GM18508 (cell line): ENCODE data around the gene XRCC4.

Experiments
- ATAC-seq: cut with Tn5 transposase; IDR thresholded peaks from one replicate; pipeline ENCODE4 v1.9.1; 2021; ENCODE audit warnings: moderate number of reproducible peaks; ENCODE audit not compliant: insufficient read depth, unreplicated experiment

XRCC4 gene

DNA sequence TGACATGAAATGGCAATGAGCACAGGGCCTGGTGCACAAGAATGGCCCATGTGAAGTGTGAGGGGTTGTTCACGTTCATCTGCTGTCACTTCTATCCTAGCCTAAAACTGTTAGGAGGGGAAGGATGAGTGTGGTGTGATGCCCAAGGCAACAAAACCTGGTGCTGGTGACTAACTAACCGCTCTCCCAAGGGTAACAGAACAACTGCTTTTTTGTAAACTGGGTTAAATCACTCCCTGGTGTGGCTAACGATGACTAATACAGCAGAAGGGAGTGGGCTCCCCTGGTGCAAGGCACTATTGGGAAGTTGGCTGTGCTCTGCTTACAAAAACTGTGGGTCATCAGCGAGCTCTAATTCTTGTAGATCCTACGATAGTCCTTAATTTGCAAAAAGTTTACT, 291.0 kb downstream of the XRCC4 start:
- peak; percentile 31 for ATAC-seq

DNA sequence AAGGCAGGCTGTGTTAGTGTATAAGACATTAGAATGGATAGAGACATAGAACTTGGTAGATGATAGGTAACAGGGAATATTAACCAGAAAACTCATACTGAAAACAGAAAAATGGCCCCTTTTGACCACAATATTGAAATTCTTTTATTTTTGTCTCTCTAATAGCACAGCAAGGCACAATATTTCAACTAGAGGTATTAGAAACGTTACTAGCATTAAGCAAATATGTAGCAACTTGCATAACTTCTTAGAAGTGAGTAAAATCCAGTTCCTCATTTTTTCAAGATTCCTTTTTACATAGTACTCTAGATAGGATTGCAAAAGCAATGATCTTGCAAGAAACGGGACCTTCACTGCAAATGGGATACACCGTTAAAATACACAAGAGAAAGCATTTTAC, 291.5 kb downstream of the XRCC4 start:
- peak; percentile 51 for ATAC-seq

DNA sequence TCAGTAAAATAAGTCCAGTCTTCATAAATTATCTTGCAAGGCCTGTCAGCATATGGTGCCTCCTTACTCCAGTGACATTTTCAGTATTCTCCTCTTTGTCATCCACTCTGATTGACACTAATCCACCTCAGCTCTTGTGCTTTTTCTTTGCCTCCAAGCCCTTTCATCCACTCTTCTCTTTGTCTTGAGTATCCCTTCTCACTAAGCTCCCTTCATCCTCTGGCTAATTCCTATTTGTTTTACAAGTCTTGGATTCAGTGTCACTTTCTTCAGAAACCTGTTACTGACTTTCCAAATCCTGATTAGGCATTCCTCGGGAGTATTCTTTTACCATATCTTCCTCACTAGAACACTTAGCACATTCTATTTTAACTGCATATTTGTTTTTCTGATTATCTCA, 293.6 kb downstream of the XRCC4 start:
- ATAC-seq = no peak

DNA sequence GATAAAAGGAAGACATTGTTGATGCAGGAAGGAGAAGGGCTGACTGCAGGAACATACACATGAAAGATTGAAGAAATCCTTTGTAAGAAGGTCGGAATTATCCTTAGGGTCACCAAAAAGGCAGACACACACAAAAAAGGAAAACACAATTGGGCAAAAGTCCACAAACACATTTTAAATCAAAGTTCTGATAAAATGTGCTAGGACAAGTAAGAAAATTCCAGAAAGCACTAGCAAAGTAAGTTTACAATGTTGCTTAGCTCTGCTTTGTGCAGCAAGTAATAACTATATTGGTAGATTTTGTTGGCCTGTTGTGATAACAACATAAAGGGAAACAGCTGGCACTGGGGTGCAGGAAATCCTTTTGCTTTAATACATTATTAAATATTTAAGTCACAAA, 294.4 kb downstream of the XRCC4 start:
- no peak for ATAC-seq

DNA sequence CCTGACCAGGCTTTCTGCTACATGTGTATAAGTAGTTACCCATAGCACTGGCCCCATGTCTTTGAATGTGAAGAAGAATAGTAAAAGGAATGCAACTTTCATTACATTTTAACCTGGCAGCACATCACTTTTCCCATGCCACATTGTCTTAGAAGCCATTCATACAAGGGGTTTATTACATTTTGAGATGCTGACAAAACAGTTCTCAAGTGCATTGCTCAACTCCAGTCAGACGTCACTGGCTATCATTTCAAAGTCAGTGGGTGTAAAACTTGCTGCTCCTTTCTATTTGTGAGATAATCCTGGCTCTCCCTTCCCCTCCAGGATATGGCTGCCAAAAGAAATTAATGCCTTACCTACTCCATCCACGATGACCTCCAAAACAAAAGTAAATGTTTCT, 297.2 kb downstream of the XRCC4 start:
- no peak for ATAC-seq

DNA sequence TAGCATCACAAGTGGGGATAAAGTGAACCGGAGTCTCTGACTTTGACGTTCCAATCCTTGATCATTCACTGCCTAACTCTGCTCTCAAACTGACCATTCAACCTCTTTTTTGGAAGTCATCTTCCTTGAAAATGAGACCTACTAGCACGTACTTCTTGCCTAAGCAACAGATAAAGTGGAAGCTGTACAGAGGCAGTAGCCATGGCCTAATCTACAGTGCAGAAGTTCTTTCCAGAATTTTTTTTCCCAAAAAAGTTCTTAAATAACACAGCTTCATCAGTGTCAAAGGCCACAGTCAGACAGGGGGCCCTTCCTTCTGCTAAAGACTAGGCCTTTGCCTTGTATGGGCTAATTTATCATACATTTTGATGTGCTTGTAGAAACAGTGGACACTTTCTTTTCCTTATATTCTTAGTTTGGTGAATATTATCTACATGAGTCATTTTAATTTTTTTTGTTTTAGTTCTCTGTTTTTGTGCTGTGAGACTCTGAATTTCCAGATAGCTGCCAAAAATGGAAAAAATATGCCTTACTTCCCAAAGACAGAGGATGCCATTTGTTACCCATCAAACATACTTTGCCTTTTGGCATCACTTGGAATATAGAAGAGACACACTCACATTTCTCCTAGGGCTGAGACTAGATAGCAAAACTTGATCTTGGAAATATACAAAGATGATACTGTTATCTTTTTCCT, 297.9 kb downstream of the XRCC4 start:
- no peak for ATAC-seq

DNA sequence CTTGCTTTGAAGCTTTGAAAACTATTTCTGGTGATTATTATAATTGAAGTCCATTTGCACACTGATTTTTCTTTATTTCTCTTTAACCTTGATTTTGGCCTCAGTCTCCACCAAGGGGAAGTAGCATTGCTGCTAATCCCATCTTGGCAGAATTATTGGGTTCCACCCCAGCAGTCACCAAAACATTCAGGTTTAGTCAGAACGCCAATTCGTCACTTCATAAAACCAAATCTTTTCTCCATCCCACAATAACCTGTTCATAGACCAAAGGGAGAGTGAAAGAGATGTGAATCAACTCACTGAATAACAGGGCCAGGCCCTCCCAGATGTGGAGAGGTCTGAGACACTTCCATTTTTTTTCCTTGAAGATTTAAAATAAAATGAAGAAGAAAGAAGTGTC, 299.1 kb downstream of the XRCC4 start:
- no peak for ATAC-seq

DNA sequence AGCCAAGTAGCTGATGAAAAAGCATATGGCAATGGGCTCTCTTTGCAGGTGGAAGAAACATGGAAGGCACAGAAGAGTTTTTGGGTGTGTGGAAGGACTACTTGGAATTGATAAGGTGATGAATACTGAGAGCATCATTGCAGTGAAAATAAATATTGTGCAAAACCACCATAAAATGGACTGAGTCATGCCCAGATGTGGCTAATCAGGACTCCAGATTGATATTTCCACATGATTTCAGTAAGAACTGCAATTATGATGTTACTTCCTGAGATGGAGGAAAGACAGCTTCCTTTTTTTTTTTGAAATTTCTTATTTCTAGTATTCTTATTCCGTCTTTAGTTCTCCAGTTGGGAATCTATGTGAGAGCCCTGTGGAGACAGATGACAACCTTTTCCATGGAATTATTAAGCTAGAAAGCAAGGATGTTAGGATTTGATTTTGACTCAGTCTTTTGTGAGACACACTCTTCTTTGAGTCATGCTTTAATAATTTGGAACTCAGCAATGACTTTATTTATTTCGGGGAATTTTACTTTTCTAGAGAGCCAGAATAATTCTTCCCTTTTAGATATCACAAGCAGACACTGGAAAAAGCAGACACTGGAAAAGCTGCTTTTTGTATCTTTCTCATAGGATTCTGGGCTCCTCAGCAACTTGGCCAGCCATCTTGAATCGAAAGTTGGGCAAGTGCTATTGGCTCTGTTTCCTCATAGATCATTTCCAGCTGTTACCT, 300.0 kb downstream of the XRCC4 start:
- ATAC-seq = no peak

DNA sequence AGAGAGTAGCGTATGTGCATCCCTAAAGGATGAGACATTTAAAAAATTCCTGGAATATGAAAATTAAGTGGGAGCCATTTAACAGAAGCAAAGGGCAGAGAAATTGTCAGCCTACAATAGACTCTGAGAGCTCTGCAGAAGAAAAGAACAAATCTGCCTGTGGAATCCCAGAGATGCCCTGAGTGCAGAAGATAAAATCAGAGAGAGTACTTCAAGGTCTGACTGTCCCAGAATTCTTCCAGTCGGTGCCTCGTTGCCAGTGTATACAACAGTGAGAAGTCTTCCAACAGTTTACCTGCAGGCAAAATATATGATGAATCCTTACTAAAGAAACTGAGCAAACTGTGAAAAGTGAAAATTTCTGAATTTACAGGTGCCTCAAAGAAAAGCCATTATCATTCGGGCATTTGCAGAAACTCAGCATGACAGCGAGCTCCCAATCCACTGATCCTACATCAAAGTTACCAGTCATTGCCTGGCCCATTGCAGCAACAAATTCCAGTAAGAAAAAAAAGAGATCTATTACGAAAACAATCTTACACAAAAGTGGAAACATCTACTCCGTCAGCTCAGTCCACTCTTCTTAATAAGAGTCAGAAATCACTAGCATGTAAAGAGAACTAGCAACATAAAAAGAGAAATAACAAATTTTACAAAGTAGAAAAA, 301.4 kb downstream of the XRCC4 start:
- ATAC-seq = no peak

DNA sequence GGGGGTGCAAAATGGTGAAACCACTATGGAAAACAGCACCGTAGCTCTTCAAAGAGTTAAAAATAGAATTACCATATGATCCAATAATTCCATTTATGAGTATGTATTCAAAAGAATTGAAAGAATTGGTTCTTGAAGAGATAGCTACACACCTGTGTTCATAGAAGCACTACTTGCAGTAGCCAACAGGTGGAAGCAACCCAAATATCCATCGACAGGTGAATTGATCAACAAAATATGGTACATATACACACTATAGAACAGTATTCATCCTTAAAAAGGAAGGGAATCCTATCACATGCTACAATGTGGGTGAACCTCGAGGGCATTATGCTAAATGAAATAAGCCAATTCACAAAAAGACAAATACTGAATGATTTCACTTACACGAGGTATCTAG, 308.5 kb downstream of the XRCC4 start:
- no peak for ATAC-seq

DNA sequence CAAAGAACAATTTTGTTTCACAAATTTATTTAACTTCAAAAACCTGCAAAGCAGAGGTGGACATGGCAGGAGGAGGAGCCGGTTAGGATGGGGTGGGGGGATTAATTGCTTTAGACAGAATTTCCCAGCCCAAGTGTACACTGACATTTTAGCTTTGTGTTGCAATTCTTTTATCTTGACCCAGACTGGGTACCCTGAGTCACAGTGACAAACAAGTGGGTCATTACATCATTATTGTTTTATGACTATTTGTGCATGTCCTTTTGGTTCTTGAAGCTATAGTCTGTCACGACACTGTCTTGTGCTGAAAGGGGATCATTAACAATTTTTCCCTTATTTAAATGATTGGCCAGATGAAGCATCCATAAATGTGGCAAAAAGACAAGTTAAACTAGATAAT, 309.7 kb downstream of the XRCC4 start:
- ATAC-seq = no peak

DNA sequence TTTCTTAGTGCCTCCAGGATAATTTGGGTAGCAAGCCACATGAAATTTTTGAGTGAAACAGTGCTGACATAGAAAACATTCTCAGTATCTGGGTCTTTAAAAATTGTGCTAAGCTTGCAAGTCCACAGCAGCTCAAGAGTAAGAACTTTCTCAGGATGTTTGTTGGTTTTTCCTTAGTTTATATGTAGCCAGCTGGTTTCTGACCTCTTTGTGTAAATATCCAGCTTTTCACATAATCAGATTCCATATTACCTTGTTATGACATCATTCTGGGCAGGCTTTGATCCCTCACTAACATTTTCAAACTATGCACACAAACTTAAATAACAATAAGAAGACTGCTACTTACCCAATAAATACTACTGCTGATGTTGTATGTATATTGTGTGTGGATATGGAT, 311.3 kb downstream of the XRCC4 start:
- no peak for ATAC-seq

DNA sequence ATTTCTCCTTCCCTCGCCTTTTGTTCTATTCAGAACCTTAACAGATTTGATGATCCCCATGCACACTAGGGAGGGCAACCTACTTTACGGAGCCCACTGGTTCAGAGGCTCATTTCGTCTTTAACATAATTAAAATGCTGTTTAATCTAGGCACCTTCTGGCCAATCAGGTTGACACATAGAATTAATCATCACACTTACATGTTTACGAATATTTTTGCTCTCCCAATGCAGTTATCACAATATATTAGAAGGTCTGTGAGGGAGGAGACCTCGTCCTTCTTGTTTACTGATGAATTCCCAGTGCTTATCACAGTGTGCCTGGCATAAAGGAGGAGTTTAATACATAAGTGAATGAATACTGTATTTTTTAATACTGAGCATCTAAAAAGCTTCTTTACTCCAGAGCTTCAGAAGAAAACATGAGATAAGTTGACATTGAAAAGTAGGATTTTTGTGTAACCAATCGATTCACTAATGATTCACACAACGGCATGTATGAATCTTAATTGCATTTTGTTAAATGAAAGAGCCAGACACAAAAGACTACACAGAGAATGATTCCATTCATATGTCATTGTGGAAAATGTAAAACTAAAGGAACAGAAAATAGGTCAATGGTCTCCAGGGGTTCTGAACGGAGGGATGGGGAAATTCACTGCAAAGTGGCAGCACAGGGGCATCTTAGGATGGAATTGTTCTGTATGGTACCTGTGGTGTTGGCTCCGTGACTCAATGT, 315.6 kb downstream of the XRCC4 start:
- no peak for ATAC-seq

DNA sequence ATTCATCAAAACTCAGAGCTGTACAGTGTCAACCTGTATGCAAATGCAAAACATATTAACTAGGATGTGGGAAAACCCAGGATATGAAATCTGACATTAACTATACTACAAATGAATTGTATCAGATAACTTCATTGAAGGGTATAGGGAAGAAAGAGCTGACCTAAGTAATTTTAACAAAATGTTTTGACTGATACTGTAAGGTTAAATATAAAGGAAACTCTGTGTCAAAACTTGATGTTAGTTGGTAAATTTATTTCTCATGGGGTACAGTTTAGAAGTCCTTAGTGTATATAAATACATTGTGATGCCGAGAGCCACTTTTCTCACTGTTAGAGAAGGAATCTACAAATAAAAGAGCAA, 316.1 kb downstream of the XRCC4 start:
- ATAC-seq = no peak

DNA sequence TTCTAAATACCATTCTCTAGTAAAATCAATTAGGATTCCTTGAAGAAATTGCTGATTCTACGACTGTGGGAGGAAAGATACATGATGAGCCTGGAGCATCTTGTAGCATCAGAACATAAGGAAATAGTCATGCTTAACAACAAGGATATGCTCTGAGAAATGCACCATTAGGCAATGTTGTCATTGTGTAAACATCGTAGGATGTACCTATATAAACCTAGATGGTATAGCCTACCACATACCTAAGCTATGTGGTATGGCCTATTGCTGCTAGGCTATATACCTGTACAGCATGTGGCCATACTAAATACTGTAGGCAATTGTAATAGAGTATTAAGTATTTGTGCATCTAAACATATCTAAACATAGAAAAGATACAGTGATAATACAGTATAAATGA, 316.8 kb downstream of the XRCC4 start:
- ATAC-seq = no peak

DNA sequence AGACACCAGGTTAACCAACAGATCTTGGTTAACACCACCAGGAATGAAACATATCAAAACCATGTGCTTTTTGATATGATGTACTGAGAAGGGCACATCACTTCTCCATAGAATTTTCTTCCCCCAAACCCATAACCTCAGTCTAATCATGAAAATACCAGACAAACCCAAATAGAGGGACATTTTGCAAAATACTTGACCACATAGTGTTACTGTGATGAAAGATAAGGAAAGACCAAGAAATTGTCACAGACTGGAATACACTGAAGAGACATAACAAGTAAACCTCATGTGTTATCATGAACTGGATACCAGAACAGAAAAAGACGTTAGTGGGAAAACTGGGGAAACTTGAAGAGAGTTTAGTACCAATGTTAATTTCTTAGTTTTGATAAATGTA, 319.3 kb downstream of the XRCC4 start:
- no peak for ATAC-seq

DNA sequence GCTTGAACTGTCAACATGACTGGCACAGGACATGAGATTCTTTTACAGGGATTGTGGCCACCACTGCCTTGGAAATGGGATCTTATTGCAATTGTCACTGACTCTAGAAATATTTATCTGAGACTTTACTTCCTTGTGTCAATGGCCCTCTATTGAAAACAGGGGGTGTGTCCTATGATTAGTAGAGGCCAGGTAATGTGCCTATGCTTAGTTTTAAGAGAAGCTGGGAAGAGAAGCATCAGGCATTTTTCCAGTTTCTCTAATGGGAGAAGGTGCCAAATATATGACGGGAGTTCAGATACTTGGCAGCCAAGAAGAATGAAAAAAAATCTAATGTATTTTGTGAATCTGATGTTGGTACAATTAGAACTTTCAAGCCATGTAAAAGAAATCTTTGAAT, 320.3 kb downstream of the XRCC4 start:
- ATAC-seq = no peak

DNA sequence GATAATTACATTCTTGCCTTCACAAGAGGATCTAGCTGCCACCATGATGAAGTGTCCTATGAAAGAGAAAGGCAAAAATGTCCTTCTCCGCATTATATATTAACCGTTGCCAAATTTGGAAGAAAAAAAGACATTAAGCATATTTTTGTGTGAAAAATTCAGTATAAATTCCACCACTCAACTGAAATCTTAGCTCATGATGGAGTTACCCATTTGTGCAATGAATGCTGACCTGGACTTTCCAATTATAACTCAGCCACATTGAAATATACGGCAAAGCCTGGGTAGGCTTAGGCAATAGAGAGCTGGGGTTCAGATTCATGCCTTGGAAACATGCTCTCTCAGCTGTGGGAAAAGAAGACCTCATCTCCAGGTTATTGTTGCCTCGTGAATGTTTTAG, 322.9 kb downstream of the XRCC4 start:
- ATAC-seq = no peak

DNA sequence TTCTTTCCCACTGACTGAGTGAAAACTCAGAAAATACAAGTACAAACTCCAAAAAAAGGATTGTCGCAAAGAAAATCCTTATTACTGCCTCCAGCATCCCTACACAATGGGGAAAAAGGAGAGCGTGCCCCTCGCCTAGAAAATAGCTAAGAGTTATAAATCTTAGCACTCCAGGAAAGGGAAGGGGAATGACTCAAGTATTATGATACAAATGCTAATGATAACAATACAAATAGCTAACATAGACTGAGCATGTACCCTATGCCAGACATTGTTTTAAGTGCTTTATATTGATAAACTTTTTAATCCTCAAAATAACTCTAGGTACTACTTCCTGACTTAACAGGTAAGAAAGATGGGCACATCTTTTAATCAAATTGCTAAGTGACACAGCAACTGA, 323.4 kb downstream of the XRCC4 start:
- ATAC-seq = no peak

DNA sequence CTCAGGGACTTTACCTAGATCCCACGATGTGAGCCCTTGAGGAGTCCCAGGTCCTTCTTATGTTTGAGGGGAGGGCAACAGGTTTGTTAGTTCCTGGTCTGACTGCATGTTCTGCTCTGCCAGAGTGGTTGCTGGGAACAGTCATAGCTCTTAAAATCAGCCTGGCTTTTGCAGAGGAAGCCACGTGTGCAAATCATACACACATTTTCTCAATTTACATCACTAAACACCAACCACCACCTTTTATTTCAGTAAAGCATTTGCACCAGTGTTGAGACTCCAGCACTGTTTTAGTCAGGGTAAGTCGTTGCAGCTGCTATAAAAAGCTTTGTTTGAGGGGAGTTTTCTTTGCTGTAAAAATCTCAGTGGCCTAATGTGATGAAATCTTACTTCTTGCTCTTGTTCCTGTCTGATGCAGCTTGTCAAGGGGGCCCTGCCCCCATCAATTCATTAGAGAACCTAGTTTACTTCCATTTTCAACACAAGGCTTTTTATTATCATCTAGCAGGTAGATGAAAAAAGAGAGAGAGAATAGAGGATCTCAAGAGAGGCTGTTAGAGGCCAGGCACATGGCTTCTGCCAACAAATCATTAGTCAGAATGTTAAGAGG, 323.9 kb downstream of the XRCC4 start:
- ATAC-seq = no peak

DNA sequence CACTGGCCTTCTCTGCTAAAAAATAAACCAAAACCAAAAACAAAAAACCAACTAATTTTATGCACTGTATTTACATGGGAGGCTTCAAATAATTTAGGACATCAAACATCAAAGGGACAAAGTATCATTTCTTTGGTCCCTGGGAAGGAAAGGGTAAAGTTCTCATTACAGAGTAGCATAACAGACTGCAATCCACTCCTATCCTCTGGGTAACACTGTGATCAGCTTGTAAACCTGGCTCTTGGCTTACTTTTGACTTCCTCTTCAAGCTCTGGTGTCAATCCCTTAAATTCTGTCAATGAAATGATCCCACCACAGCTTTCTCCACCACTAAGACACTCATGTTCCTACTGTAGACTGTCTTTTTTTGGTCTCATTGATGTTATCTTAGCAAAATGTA, 324.4 kb downstream of the XRCC4 start:
- ATAC-seq = no peak
